DND-41 (cell line): Measurements from ENCODE around the gene RFNG.

ENCODE experiments used
- CTCF ChIP-seq: IDR thresholded peaks from 2 replicates; pipeline ENCODE4 v1.5.1; 2012; ENCODE audit warnings: borderline replicate concordance, low read length, moderate library complexity, mild to moderate bottlenecking; ENCODE audit not compliant: poor library complexity, severe bottlenecking; ENCODE audit errors: extremely low read depth
- EZH2 ChIP-seq: IDR thresholded peaks from 3 replicates; pipeline ENCODE4 v1.6.1; 2012; ENCODE audit warnings: borderline replicate concordance, low read depth, mild to moderate bottlenecking, moderate library complexity, low read length, inconsistent platforms; ENCODE audit not compliant: severe bottlenecking

DNA sequence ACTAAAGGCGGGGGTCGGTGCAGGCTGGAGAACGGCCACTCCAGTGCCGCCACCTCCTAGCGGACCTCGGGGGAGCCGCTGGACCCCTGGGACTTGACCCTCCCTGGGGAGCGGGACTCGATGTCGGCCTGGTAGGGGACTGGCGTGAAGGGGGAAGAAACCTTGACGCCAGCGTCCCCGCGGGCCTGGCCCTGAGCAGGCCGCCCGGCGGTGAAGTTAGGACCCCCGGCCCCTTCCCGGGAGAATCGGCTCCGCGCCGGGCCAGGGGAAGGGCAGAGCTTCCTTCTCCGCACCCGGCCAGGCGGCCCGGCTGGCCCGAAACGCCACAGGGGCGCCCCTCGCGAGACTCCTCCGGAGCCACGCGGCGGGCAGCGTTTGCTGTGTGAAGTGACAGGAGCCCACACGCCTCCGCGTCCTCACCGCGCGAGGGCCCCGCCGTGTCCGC is 13.6 kb upstream of the RFNG start:
- TF ChIP-seq CTCF (no peak), EZH2 (no peak)
